Esophagus muscularis mucosa (tissue), 3 donors: ENCODE results near the gene SIK1.

ENCODE experiments used
- CTCF ChIP-seq, 3 experiments: fragments of 200-600 bp in 2 of 3; fragments of 450-650 bp in 1 of 3; sonication (generic) in 2 of 3; IDR thresholded peaks; one replicate each; pipeline ENCODE4 v1.5.1; 2017 to 2019; ENCODE audit warnings: antibody characterized with exemption in 3 of 3, mild to moderate bottlenecking in 2 of 3, moderate library complexity in 1 of 3
- POLR2A ChIP-seq: fragments of 450-650 bp; IDR thresholded peaks from one replicate; pipeline ENCODE4 v1.6.1; 2017; ENCODE audit warnings: antibody characterized with exemption, moderate library complexity, mild to moderate bottlenecking, low read depth
- POLR2AphosphoS5 ChIP-seq, 2 donors: sonication (generic); formaldehyde crosslinking; IDR thresholded peaks; one replicate each; pipeline ENCODE4 v1.6.1; 2017; ENCODE audit warnings: antibody characterized with exemption in 2 of 2

DNA sequence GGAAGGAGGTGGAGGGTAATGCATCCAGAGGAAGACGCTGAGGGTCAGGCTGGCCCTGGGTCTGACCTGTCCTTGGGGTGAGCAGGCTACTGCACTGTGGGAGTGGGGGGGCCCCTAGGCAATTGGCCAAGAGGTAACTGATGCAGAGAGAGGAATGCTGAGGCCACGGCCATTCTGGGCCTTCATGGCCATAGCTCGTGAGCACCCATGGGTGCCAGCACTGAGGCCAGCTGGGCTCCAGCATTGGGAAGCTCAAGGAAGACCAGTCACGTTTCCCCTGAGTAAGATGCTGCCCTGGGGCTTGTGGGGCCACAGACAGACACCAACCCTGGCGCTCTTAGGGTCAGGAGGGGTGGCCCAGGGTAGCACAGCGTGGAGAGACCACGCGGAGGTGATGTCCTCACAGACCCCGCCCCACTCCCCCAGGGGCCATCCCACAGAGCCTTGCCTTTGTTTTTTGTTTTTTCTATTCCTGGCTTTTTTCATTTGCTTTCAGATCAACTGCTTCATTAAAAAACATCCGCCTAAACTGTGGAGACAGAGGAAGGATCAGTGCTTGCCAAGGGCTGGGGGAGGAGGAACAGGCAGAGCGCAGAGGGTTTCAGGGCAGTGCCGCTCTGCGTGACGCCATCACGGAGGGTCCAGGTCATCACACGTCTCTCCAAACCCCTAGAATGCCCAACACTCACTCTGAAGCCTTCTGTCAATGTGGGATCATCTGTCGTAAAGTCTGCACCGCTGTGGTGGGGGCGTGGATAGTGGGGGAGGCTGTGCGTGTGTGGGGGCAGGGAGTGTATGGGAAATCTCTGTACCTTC, 61.1 kb downstream of the SIK1 start:
- TF ChIP-seq POLR2AphosphoS5 (IDR thresholded peaks at IDR 0.05) (no peak), CTCF (IDR thresholded peaks at IDR 0.05) (no peak), POLR2A (no peak)
